Measurements from ENCODE around the gene KLF16.

Gene KLF16

DNA sequence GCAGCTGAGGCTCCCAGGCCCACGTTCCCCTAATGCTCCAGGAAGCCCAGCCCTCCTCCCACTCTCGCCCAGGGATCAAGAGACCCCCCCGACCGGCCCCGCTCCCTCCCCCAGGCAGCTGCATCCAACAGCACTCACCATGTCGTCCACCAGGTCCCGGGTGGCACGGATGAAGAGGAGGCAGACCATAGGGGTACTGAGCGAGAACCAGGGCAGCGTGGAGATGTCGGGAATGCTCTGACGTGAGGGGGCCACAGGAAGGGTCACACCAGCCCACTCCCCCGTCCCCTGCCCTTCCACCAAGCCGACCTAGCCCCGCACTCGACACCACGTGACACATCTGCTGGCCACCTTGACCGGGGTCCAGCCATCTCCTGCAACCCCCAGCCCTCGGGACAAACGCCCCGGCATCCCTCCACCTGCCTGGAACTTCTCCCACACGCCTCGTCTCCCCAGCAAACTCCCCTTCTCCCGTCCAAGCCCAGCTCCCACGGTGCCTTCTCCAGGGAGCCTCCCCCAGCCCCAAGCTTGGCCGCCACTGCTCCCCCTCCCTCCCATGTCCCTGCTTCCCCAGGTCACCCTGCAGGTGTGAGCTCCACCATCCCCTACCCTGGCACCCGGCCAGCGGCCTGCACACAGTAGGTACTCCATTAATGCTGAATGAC, 56.2 kb downstream of the KLF16 start:
- TF ChIP-seq, protein P1, sequence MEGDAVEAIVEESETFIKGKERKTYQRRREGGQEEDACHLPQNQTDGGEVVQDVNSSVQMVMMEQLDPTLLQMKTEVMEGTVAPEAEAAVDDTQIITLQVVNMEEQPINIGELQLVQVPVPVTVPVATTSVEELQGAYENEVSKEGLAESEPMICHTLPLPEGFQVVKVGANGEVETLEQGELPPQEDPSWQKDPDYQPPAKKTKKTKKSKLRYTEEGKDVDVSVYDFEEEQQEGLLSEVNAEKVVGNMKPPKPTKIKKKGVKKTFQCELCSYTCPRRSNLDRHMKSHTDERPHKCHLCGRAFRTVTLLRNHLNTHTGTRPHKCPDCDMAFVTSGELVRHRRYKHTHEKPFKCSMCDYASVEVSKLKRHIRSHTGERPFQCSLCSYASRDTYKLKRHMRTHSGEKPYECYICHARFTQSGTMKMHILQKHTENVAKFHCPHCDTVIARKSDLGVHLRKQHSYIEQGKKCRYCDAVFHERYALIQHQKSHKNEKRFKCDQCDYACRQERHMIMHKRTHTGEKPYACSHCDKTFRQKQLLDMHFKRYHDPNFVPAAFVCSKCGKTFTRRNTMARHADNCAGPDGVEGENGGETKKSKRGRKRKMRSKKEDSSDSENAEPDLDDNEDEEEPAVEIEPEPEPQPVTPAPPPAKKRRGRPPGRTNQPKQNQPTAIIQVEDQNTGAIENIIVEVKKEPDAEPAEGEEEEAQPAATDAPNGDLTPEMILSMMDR (IDR thresholded peaks at IDR 0.05; ENCODE audit: low read length, missing control alignments) = no peak
- DNase-seq (ENCODE audit: low read depth) = no peak
- no peak overlapping the region for H3K4me3 ChIP-seq (replicated peaks; ENCODE audit: low read depth, low read length)

DNA sequence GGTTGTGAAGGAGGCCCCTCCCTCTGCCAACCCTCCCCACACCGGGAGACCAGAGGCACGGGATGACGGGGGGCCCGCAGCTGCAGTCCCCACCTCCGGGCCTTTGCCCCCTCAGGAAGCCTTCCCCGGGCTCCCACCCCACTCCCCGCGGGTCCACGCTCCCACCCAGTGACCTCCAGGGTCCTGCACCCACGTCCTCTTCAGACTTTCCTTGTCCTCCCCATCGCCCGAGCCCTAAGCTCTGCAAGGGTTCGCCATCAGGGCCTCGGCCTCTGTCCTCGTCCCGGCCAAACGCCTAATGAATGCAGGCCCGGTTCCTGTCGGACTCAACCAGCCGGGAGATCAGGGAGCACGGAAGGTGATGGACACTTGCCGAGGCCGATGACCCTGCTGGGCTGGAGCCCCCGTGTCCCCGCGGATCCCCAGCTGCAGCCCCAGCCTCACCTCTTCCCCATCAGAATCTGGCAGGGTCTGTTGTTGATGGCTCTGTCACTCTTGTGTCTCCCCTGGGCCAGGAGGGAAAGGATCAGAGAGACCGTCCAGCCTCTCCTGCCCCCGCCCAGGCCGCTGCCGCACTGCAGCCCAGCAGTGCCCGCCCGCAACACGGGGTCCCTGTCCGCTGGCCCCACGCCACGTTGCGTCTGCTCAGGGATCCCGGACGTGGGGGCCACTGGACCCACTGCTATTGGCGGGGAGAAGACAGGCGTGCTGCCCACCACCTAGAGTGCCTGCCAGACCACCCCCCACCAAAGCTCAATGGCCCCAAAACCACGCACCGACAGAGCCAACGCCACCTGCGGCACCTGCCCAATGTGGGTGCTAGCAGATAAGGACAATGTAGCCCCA, 57.0 kb downstream of the KLF16 start:
- no peak overlapping the region for H3K4me3 ChIP-seq (replicated peaks; ENCODE audit: low read depth, low read length)
- no peak for DNase-seq (ENCODE audit: low read depth)
- TF ChIP-seq, protein P1 (IDR thresholded peaks at IDR 0.05; ENCODE audit: low read length, missing control alignments) = no peak

DNA sequence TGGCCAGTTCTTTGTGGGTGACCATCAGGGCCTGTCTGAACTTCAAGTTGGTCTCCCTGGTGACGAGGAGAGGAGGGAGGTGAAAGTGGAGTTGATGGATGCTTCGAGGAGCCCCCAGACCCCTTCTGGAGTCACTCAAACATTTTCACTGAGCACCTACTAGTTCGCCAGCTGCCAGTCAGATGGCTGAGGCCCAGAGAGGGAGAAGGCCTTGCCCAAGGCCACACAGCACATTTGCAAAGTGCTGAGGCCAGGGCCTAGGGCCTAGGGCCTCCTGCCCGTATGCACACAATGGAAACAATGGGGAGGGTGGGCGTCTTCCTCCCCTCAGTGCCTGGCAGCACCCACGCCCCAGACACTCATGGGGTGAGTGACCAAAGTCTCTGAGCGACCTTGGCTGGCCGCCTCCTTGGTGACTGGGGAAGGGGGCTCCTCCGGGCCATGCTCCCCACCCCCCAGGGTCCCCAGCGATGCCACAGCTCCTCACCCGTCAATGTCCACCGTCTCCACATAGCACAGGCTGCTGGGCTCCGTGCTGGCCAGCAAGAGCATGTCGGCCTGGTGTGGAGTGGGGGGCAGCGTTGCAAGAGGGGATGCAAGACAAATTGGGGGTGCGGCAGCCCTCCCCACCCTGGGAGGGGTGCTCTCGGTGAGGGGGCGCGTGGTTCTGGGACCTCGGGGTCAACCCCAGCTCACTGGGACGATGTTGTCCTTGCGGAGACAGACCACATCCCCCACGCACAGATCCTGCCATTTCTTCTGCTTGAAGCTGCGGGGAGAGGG, 57.8 kb downstream of the KLF16 start:
- no peak for DNase-seq (ENCODE audit: low read depth)
- no peak overlapping the region for H3K4me3 ChIP-seq (replicated peaks; ENCODE audit: low read depth, low read length)
- TF ChIP-seq, protein P1 (IDR thresholded peaks at IDR 0.05; ENCODE audit: low read length, missing control alignments) = no peak

DNA sequence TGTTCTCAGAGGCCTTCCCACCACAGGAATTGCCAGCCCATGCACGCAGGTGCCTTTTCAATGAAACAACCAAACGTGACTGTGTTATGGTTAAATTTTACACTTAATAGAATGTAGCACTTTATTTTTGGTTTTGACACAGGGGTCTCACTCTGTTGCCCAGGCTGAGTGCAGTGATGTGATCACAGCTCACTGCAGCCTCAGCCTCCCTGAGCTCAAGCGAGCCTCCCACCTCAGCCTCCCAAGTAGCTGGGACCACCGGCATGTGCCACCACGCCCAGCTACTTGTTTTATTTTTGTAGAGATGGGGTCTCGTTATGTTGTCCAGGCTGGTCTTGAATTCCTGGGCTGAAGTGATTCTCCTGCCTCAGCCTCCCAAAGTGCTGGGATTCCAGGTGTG, 58.5 kb downstream of the KLF16 start:
- DNase-seq (ENCODE audit: low read depth) = no peak
- TF ChIP-seq, protein P1 (IDR thresholded peaks at IDR 0.05; ENCODE audit: low read length, missing control alignments) = no peak
- H3K4me3 ChIP-seq (replicated peaks; ENCODE audit: low read depth, low read length) = no peak overlapping the region

Measured in fibroblast of pulmonary artery (primary cell).